Stimulated activated CD8-positive, alpha-beta memory T cell treated with anti-CD3 and anti-CD28 coated beads, Interleukin-15, amount 100 ng/mL, for 24 hours (primary cell): Measurements from ENCODE around the gene HADH.
"Not testable (repeated sequence)": the region's sequence is repeated elsewhere in the genome, so short reads cannot be mapped to it uniquely, and the experiment has no call there.

ENCODE experiments used
- DNase-seq: peaks from one replicate; pipeline ENCODE4 v3.0.0-alpha.2; 2020; ENCODE audit warnings: low read depth

The HADH gene

DNA sequence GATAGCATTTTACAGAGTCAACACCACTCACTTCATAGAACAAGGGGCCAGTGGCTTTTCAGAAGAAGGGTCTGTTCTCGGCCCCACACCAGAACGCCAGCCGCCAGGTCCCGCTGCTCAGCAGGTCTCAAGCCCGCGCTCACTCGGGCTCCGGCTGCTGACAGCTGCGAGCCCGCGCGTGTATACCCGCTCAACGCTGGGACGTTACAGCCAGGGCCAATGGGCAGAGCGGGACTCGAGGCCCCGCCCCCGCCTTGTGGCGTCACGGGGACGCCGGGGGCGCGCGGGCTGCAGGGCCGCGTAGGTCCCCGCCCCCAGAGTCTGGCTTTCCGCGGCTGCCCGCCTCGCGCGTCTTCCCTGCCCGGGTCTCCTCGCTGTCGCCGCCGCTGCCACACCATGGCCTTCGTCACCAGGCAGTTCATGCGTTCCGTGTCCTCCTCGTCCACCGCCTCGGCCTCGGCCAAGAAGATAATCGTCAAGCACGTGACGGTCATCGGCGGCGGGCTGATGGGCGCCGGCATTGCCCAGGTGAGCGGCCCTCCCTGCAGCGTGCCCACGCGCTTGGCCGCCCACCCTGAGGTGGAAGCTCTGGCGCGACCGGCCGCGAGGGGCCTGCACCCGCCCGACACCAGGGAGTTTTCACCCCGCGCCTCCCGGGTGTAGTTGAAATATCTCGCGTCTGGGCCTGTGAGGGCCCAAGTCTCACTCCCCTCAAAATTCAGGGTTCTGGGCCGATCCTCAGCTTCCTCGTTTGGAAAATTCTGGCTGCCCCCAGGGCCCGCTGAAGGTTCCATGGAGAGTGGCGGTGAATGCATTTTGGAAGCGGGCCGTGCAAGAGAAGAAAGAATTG, at the start of gene HADH:
Gene HADH (plus strand): TSS at position 353 of the 850 bp plus-strand sequence. CDS start 44 bp downstream, at position 397.
- DNase-seq, result peak; percentile 89

DNA sequence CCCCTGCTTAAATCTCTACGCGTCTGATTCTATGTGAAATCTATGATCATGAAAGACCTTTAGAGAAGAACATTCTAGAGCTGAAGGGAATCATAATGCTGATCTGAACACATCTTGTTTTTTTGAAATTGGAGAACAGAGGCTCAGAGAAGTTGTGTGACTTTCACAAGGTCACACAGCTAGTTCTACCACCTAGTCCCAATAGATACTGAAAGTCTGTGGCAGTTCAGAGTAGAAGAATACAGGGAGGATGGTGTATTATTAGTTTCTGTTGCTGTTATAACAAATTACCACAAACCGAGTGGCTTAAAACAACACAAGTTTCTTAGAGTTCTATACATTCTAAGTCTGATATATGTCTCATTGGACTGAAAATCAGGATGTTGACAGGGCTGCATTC, 43.9 kb upstream of the HADH start:
- DNase-seq, result no peak

DNA sequence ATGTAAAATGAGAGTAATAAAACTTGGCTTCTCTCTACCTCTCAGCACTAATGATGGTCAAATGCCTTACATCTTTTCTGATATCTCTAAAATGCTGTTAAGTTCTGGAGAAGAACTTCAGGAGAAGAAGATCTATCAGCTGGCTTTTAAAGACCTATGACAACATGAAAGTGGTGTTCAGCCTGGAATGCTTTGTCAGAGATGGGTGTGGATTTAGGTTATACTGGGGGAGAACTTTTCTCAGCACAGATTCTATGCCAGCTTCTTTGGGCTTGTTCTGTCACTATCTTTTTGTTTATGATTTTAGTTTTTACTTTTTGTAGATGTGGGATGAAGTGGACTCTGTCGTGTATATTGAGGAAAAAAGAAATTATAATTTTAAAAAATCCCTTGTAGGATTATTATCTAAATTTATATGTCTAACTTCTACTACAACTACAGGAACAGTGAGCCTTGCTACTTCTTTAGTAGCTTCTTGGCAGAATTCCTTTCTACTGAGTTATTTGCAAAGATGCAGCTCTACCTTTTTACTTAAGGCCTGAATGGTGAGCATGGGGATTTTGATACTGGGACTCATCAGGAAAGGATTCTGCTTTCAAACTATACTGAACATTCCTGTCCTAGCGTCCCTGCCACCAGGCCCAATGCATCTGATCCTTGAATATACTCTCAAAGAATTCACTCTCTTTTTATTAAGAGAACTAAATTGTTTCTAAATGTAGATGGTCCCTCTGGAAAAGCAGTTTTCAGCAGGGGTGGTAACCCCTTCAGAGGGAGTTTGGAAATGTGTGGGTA, 38.7 kb upstream of the HADH start:
- DNase-seq, result no peak

DNA sequence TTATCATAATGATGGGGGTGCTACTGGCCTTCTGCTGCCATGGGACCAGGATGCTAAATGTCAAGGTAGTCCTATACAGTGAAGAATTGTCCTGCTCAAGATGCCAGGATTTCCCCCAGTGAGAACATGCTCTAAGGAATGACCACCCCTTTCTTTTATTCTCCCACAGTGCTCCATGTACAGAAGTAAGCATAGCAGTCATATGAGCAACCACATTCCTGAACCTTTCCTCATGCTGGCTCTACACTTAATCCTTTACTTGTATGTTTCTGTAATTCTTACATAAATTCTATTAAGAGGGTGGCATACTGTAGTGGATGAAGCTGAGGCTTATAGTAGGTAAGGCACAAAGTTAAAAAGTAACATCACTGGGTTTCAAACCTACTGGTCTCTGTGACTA, 38.1 kb upstream of the HADH start:
- DNase-seq, result no peak

DNA sequence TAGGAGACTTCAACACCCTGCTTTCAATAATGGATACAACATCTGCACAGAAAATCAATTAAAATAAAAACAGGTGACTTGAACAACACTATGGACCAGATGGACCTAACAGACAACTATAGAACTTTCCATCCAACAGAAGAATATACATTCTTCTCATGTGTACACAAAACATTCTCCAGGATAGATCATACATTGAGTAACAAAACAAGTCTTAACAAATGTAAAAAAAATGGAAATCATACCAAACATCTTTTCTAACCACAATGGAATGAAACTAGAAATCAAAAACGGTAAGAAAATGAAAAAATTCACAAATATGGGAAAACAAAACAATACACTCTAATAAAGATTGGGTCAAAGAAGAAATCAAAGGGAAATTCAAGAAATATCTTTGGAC, 33.7 kb upstream of the HADH start:
- DNase-seq, result no peak

DNA sequence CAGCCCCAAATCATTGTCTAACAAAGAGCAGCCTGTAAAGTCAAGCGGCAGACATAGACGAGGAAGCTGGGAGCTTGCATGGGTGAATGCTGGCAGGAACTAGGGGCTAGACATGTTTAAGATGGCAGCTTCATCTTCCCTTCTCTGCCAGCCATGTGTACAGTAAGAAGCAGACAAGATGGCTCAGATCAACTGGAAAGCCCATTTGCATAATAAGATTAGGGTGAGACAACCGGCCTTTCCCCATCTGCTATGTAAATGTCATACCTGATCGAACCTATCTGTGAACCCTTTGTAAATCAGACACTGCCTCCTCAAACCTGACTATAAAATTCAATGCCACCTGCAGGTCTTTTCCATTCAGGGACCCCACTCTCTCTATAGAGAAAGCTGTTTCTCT, 22.8 kb upstream of the HADH start:
- DNase-seq, result no peak

DNA sequence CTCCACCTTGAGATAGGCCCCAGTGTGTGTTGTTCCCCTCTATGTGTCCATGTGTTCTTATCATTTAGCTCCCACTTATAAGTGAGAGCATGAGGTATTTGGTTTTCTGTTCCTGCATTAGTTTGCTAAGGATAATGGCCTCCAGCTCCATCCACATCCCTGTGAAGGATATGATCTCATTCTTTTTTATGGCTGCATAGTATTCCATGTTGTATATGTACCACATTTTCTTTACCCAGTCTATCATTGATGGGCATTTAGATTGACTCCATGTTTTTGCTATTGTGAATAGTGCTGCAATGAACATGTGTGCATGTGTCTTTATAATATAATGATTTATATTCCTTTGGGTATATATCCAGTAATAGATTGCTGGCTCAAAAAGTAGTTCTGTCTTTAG, 22.2 kb upstream of the HADH start:
- DNase-seq, result not testable (repeated sequence)

DNA sequence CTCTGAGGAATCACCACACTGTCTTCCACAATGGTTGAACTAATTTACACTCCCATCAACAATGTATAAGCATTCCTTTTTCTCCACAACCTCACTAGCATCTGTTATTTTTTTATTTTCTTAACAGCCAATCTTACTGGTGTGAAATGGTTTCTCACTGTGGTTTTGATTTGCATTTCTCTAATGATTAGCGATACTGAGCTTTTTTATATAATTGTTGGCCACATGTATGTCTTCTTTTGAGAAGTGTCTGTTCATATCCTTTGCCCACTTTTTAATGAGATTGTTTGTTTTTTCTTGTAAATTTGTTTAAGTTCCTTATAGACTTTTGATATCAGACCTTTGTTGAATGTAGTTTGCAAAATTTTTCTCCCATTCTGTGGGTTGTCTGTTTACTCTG, 21.8 kb upstream of the HADH start:
- DNase-seq, result not testable (repeated sequence)

DNA sequence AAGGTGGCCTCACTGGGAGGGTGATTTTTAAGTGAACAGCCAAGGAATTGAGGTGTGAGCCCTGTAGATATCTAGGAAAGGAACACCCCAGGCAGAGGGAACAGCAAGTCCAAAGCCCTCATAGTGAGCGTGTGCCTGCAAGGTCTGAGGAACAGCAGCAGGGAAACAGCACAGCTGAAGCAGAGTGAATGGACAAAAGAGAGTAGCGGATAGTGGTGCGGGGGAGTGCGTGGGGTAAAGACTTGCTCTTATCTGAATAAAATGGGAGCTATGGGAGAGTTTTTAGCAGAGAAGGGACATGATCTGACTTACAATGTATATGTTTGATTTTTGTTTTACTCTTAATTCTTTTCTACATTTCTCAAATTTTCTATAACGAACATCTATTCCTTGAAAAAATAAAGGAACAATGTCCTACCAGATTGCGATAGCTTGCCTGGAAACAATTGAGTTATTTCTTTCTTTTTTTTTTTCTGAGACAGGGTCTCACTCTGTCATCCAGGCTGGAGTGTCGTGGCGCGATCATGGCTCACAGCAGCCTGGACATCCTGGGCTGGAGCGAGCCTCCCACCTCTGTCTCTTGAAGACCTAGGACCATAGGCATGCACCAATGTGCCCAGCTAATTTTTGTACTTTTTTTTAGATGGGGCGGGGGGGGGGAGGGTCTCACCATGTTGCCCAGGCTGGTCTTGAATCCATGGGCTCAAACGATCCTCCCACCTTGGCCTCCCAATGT, 19.5 kb upstream of the HADH start:
- DNase-seq, result no peak

DNA sequence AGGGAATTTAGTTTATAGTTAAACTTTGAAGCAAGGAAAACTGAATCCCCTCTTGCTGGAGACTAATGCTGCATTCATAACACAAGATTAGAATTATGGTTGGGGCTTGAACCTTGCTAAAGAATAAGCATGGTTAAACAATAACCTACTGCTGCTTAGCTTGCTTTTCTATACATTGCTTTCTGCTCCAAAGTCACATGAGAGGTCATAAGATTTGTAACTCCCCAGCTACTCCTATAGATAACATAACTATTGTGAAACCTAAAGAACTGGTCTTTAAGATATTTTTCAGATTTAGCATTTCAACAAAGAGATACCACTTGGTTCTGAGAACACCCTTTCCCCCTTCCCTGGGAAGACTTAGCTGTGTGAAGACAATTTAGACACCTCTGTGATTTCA, 17.1 kb upstream of the HADH start:
- no peak for DNase-seq

DNA sequence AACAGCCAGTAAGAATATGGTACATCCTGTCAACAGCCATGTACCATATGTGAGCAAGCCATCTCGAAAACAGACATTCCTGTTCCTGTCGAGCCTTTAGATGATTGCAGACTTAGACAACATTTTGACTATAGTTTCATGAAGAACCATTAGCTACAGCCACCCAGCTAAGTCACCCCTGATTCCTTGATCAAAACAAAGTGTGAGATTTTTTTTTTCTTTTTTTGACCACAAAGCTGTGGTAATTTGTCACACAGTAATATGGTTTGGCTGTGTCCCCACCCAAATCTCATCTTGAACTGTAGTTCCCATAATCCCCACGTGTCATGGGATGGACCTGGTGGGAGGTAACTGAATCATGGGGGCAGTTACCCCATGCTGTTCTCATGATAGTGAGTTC, 15.2 kb upstream of the HADH start:
- no peak for DNase-seq

DNA sequence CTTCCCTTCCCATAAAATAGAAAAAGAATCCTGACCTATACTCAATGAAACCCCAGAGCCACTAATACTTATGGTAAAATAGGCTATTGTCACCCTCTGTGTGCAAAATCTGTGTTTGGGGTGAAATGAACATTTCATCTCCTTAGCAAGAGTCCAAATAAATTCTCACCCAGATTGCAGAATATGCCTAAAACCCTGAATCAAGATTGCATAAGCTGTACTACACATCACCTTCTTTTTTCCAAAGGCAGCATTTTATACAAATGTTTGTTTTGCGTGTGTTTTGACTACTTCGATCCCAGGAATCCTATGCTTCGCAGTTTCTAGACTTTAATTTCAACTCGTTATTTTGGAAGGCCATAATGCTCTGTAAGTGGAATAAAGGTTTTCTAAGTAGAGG, 12.2 kb upstream of the HADH start:
- DNase-seq, result no peak

DNA sequence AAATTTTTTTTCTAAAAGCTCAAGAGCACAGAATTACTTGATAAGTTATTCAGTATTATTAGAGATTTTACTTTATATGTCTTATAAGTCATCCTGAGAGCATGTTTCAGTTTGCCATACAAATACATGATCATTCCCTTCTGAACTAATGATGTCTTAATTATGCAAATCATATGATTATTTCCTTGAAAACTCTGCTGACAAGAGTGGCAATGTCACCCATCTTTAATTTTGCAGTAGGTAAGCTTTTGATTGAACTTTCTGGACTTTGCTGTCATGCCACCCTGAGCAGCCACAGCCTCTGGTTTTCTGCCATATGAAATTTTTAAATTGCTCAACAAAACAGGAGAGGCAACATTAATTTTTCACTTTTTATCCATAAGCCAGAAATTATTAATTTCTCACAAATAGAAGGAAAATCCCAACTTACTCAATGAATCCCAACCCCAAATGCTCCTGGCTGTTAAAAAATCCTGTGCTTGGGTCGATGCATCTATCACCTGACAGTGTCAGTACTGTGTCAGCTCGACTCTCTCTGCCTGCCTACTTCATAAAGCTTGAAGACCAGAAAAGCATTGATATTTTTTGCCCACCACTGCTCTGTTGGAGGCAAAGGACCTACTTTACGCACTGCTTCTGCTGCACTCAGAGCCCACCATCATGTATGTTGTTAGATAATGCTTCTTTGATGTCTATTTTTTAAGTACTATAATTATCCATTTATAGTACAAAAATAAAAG, 11.6 kb upstream of the HADH start:
- DNase-seq, result no peak

DNA sequence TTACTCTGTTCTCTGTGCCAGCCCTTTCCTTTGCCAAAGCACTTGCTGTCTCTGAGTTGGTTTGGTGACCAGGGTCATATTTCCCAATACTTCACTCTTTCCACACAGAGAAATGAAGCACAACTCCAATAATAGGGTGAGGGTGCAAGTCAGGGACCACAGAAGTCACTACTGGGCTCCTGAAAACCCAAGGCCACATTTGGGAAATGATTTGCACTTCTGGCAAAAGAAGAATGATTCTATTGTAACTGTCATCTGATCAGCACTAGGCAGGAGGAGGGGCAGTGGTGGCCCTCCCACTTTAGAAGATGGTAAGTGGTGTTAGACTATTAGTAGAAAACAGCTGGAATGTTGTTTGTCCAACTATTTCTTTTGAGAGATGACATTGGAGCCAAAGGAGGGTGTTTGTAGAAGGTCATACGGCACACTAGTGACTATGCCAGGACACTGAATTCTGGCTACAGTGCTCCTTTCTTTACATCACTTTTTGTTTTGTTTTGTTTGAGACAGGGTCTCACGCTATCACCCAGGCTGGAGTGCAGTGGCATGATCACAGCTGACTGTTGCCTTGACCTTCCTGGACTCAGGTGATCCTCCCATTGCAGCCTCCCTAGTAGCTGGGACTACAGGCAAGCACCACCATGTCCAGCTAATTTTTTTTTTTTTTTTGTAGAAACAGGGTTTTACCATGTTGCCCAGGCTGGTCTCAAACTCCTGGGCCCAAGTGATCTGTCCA, 10.8 kb upstream of the HADH start:
- DNase-seq, result no peak

DNA sequence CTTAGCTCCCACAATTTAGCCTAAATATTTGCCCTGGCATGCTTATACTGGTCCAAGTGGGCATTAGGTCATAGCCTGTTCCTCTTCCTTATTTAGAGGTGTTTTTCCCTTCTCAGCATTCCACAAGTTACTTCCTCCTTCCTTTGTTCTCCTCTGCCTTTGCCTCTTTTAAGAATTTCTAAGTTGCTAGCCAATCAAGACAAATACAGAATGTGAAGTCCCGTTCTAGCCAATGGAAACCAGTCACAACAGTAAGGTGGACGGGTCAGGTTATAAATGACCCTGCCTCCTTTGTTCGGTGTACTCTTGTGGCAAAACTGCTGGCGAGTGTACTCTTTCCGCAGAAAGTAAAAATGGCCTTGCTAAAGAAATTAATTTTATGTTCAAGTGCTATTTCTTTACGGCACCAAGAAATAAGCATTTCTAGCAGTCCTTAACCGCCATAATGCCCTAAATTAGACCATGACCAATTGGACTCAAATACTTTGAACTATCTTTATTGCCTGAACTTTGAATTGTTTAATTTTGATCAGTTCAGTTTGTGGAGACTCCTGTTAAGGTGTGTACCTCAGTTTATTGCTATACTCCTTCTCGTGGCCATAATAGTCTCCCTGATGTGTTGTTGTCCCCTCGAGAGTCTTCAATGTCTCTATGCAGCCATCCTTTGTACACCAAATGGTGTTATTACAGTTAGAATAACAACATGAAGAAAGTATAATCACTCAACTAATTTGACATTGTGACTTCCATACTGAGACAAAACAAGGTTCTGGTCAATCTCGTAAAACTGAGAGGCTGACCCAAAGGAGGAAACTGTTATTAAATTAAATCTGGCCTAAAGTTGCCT, 1.6 kb upstream of the HADH start:
- no peak for DNase-seq

DNA sequence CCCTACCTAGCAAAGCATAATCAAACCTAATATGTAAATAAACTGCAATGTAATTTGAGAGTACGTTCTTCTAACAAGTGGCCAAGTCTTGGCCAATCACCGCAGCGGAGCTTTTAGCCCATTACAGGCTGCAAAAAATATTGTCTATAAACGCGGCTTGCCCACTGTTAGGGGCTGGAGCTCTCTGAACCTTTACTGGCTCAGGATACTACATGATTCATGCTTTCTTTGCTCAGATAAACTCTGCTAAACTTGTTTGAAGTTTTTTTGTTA, 990 bp upstream of the HADH start:
- no peak for DNase-seq

DNA sequence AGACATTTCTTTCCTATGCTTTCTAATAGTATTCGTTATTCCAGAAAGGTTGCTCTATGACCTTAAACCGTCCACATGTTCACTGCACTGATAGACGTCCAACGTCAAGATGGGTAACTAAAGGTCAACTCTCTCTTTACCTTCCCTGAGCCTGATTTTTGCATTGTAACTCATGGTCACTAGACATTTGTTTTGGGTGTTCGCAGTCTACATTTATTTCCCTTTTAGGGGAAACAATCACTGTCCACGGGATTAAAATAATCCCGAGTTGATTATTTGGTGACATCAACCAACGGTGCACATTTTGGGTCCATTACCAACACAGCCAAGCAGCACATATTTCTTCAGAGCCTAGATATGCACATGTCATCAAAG, 540 bp upstream of the HADH start:
- no peak for DNase-seq

DNA sequence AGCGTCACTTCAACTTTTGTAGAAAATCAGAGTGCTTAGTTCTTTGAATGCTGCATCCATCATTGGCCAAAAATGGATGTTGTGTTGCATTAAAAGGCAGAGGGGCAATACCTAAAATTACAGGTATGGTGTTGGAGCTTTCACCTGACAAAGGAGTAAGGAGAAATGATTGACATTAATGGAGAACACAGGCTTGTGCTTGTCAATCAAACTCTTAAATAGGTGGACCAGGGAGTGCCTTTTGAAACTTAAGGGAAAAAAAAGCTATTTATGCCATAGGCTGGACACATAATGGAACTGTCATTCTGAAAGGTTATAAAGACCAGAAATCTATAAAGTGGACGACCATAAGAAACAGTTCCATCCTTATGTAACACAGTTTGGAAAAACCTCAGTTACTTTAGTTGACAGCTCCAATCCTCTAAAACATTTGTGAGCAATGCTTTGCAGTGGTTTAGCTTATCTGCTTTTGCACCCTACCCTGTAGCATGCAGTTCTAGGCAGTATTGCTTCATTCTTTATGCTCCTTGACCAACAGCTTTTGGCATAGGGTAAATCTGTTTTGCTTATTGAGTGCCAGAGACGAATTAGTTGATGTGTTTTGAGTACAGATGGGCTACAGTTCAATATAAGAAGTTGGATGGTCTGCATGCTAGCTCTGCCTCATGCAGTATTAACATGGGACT, 2.4 kb downstream of the HADH start:
- DNase-seq, result no peak

DNA sequence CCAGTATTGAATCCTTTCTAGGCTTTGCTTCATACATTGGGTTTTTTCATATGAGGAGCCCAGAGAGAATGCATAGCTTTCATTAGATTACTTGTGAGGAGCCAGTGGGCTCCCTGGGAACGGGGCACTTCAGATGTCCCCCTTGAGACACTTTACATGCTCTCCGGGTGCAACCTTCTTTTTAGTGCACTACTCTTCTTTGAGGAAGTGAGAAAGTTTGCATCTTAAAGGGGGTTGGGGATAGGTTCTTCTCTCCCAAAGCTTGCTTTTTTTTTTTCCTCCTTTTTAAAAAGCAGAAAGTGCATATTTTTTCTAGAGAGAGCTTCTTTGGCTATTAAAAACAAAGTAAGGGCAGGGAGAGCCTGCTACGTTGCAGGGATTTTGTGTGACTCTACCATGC, 4.3 kb downstream of the HADH start:
- DNase-seq, result no peak

DNA sequence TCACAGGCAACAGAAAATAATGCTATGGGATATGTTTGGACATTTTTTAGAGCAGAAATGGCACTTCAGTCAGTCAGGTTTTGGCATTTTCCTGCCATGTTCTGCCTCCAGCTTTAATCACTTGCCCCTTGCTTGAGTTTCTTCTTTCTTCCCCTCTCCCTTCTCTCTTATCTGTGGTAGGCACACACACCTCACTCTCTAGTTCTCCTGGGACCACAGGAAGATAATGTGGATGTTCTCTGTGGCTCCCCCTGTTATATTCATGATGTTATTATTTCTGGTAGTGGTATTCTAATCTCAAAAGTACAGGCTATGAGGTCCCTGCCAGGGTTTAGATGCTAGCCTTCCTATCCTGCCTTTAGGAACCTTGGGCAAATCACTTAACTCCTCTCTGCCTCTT, 5.2 kb downstream of the HADH start:
- no peak for DNase-seq
